H9 (cell line): Measurements from ENCODE around the gene PRKAR2A. TPM values are rescaled to one million over a fixed set of nuclear protein-coding genes. Genes with fewer than 3 reads are reported as not detected.
A peak's percentile ranks its signal among the peaks of the same experiment; 100 is the strongest.

Source experiments
- DNase-seq: peaks from one replicate; pipeline ENCODE4 v3.0.0-alpha.2; 2017
- H2AFZ ChIP-seq: one replicate; pipeline ENCODE4 v1.6.1; 2013; ENCODE audit warnings: mild to moderate bottlenecking, low read length, control low read depth, moderate library complexity
- H2AK5ac ChIP-seq: 2 replicates; pipeline ENCODE4 v1.6.1; 2013; ENCODE audit warnings: low read length, control low read depth, mixed read lengths; ENCODE audit not compliant: insufficient read length
- H2BK120ac ChIP-seq: one replicate; pipeline ENCODE4 v1.6.1; 2013; ENCODE audit warnings: low read depth, mild to moderate bottlenecking, low read length, control low read depth, inconsistent platforms; ENCODE audit not compliant: poor library complexity, severe bottlenecking
- H2BK12ac ChIP-seq: 2 replicates; pipeline ENCODE4 v1.6.1; 2013; ENCODE audit warnings: low read length, control low read depth, mixed read lengths, low read depth; ENCODE audit not compliant: insufficient read length
- H2BK15ac ChIP-seq: 2 replicates; pipeline ENCODE4 v1.6.1; 2013; ENCODE audit warnings: low read depth, low read length, control low read depth
- H2BK20ac ChIP-seq: one replicate; pipeline ENCODE4 v1.6.1; 2013; ENCODE audit warnings: low read depth, mild to moderate bottlenecking, low read length, control low read depth, inconsistent platforms; ENCODE audit not compliant: poor library complexity, severe bottlenecking
- H2BK5ac ChIP-seq: 2 replicates; pipeline ENCODE4 v1.6.1; 2013; ENCODE audit warnings: low read length, control low read depth, mixed read lengths; ENCODE audit not compliant: insufficient read length
- H3K14ac ChIP-seq: 2 replicates; pipeline ENCODE4 v1.6.1; 2013; ENCODE audit warnings: low read length, control low read depth; ENCODE audit not compliant: insufficient read depth
- H3K18ac ChIP-seq: 2 replicates; pipeline ENCODE4 v1.6.1; 2013; ENCODE audit warnings: low read depth, mild to moderate bottlenecking, mixed read lengths, low read length, control low read depth; ENCODE audit not compliant: insufficient read length
- H3K23ac ChIP-seq: 2 replicates; pipeline ENCODE4 v1.6.1; 2013; ENCODE audit warnings: low read length, control low read depth, mixed read lengths, low read depth; ENCODE audit not compliant: insufficient read length
- H3K23me2 ChIP-seq: 2 replicates; pipeline ENCODE4 v1.6.1; 2013; ENCODE audit warnings: low read depth, mild to moderate bottlenecking, mixed read lengths, low read length, control low read depth; ENCODE audit not compliant: insufficient read length, poor library complexity, severe bottlenecking
- H3K27ac ChIP-seq: 2 replicates; pipeline ENCODE4 v1.5.1; 2013; ENCODE audit warnings: low read length, control low read depth, mixed read lengths, low read depth; ENCODE audit not compliant: insufficient read length
- H3K27me3 ChIP-seq: 2 replicates; pipeline ENCODE4 v1.6.1; 2013; ENCODE audit warnings: low read length, control low read depth, inconsistent platforms; ENCODE audit not compliant: insufficient read depth
- H3K4ac ChIP-seq: 2 replicates; pipeline ENCODE4 v1.6.1; 2013; ENCODE audit warnings: low read depth, mild to moderate bottlenecking, control low read depth, inconsistent platforms, low read length, moderate library complexity
- H3K4me1 ChIP-seq: 2 replicates; pipeline ENCODE4 v1.6.1; 2013; ENCODE audit warnings: low read length, control low read depth, inconsistent platforms; ENCODE audit not compliant: insufficient read depth
- H3K4me2 ChIP-seq: 2 replicates; pipeline ENCODE4 v1.6.1; 2013; ENCODE audit warnings: low read length, control low read depth, mixed read lengths; ENCODE audit not compliant: insufficient read length, insufficient read depth
- H3K56ac ChIP-seq: 2 replicates; pipeline ENCODE4 v1.6.1; 2013; ENCODE audit warnings: low read depth, mild to moderate bottlenecking, mixed read lengths, low read length, control low read depth; ENCODE audit not compliant: insufficient read length
- H3K79me1 ChIP-seq: 2 replicates; pipeline ENCODE4 v1.6.1; 2013; ENCODE audit warnings: low read depth, mild to moderate bottlenecking, moderate library complexity, low read length, control low read depth, inconsistent platforms; ENCODE audit not compliant: insufficient read depth, poor library complexity, severe bottlenecking
- H3K79me2 ChIP-seq: 2 replicates; pipeline ENCODE4 v1.6.1; 2013; ENCODE audit warnings: low read length, control low read depth, inconsistent platforms; ENCODE audit not compliant: insufficient read depth
- H3K9ac ChIP-seq: 2 replicates; pipeline ENCODE4 v1.6.1; 2013; ENCODE audit warnings: low read length, control low read depth, mixed read lengths; ENCODE audit not compliant: insufficient read length; ENCODE audit errors: extremely low read depth
- H3K9me3 ChIP-seq: one replicate; pipeline ENCODE4 v1.6.1; 2013; ENCODE audit warnings: low read depth, low read length, inconsistent platforms; ENCODE audit not compliant: control insufficient read depth
- H3T11ph ChIP-seq: one replicate; pipeline ENCODE4 v1.6.1; 2013; ENCODE audit warnings: mild to moderate bottlenecking, low read length, control low read depth, inconsistent platforms
- H4K20me1 ChIP-seq: one replicate; pipeline ENCODE4 v1.6.1; 2013; ENCODE audit not compliant: control insufficient read depth, insufficient read length, insufficient read depth
- H4K5ac ChIP-seq: 2 replicates; pipeline ENCODE4 v1.6.1; 2013; ENCODE audit warnings: low read depth, mild to moderate bottlenecking, mixed read lengths, low read length, control low read depth; ENCODE audit not compliant: insufficient read length
- H4K8ac ChIP-seq: replicated peaks from 2 replicates; pipeline ENCODE4 v1.6.1; 2013; ENCODE audit warnings: low read length, control low read depth, mixed read lengths, low read depth; ENCODE audit not compliant: insufficient read length
- H4K91ac ChIP-seq: 2 replicates; pipeline ENCODE4 v1.6.1; 2013; ENCODE audit warnings: low read depth, mild to moderate bottlenecking, moderate library complexity, mixed read lengths, low read length, control low read depth; ENCODE audit not compliant: insufficient read length
- H3K27ac Mint-ChIP-seq, 3 experiments: 2 replicates in 2 of 3; 3 replicates in 1 of 3; pipeline ENCODE4 v1.8.0; 2020 to 2021; ENCODE audit warnings: mixed read lengths in 3 of 3, mild to moderate bottlenecking in 1 of 3, moderate library complexity in 1 of 3
- H3K27me3 Mint-ChIP-seq: 2 replicates; pipeline ENCODE4 v1.8.0; 2021; ENCODE audit warnings: low read depth, mild to moderate bottlenecking, moderate library complexity, mixed read lengths
- H3K36me3 Mint-ChIP-seq, 3 experiments: 2 replicates in 2 of 3; 3 replicates in 1 of 3; pipeline ENCODE4 v1.8.0; 2020 to 2021; ENCODE audit warnings: low read depth in 3 of 3, mixed read lengths in 3 of 3; ENCODE audit not compliant: insufficient read depth in 1 of 3
- H3K4me1 Mint-ChIP-seq, 2 experiments: 2 replicates each; pipeline ENCODE4 v1.8.0; 2020; ENCODE audit warnings: mixed read lengths in 2 of 2
- H3K4me3 Mint-ChIP-seq, 2 experiments: 2 replicates in 1 of 2; 3 replicates in 1 of 2; pipeline ENCODE4 v1.8.0; 2020 to 2021; ENCODE audit warnings: mild to moderate bottlenecking in 2 of 2, mixed read lengths in 2 of 2, moderate library complexity in 1 of 2
- H3K9me3 Mint-ChIP-seq, 2 experiments: 2 replicates in 1 of 2; 3 replicates in 1 of 2; pipeline ENCODE4 v1.8.0; 2020; ENCODE audit warnings: mild to moderate bottlenecking in 2 of 2, mixed read lengths in 2 of 2, moderate library complexity in 1 of 2
- WGBS: extraction: QIAGEN DNeasy Blood & Tissue Kit; methylation state at CpG from one replicate; pipeline ENCODE4 v1.1.7; 2013; ENCODE audit warnings: missing lambda C conversion rate, low lambda C conversion rate, mixed read lengths; ENCODE audit not compliant: insufficient read length; ENCODE audit errors: extremely low coverage; 5-methylcytosine and 5-hydroxymethylcytosine counted together
- total RNA-seq: library from RNA; stranded (reverse); gene quantifications from 2 replicates; pipeline ENCODE4 v1.2.1, GENCODE V29; 2021
- TF ChIP-seq, protein P1 (sequence below): fragments of 200-600 bp; sonication (generic); conservative IDR thresholded peaks from 3 replicates; pipeline ENCODE4 v1.8.0; 2021; ENCODE audit warnings: antibody characterized with exemption, mild to moderate bottlenecking

PRKAR2A gene
- total RNA-seq, 1 experiment from 2014 or later: 39.1 TPM

GRCh38 chr3:48698891-48699290, 148.8 kb downstream of the PRKAR2A start:
- Histone ChIP-seq H2BK15ac (no peak overlapping the region), H3K79me2 (peaks cover 38% of the 10 kb centered on the region; the same call in 1 of the 2 replicates), H3K4me1 (no peaks in the 10 kb centered on the region; the same call in 1 of the 2 replicates), H4K8ac (no peak overlapping the region), H3K27ac (no peak overlapping the region), H3K9me3 (no peaks in the 10 kb centered on the region), H4K20me1 (peaks cover 2% of the 10 kb centered on the region), H3K4me2 (no peak overlapping the region), H2BK20ac (no peak overlapping the region), H3K56ac (no peak overlapping the region), H3K27me3 (no peaks in the 10 kb centered on the region), H2BK12ac (no peak overlapping the region), H2BK5ac (no peak overlapping the region), H3K23me2 (no peaks in the 10 kb centered on the region), H4K5ac (no peak overlapping the region), H3K14ac (no peak overlapping the region), H3K23ac (no peak overlapping the region), H2BK120ac (no peak overlapping the region), H3K18ac (no peak overlapping the region), H2AK5ac (no peak overlapping the region), H2AFZ (no peak overlapping the region), H3T11ph (no peak overlapping the region), H3K4ac (no peak overlapping the region), H3K79me1 (peaks cover 10% of the 10 kb centered on the region), H4K91ac (no peak overlapping the region), H3K9ac (no peak overlapping the region)
- TF ChIP-seq, protein P1, sequence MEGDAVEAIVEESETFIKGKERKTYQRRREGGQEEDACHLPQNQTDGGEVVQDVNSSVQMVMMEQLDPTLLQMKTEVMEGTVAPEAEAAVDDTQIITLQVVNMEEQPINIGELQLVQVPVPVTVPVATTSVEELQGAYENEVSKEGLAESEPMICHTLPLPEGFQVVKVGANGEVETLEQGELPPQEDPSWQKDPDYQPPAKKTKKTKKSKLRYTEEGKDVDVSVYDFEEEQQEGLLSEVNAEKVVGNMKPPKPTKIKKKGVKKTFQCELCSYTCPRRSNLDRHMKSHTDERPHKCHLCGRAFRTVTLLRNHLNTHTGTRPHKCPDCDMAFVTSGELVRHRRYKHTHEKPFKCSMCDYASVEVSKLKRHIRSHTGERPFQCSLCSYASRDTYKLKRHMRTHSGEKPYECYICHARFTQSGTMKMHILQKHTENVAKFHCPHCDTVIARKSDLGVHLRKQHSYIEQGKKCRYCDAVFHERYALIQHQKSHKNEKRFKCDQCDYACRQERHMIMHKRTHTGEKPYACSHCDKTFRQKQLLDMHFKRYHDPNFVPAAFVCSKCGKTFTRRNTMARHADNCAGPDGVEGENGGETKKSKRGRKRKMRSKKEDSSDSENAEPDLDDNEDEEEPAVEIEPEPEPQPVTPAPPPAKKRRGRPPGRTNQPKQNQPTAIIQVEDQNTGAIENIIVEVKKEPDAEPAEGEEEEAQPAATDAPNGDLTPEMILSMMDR: no peak
- Mint-ChIP-seq H3K36me3 (peaks cover 38 to 59% (median 51%) of the 10 kb centered on the region in 3 experiments), H3K27ac (peak overlapping the region in 2 of 3 experiments; percentile 18 to 32; a peak in 1 of 7 replicates), H3K9me3 (no peaks in the 10 kb centered on the region), H3K4me3 (no peak overlapping the region), H3K4me1 (peaks cover 35 to 44% of the 10 kb centered on the region in 2 experiments), H3K27me3 (no peaks in the 10 kb centered on the region)
- no peak for DNase-seq
- WGBS: no CpG with 5 or more reads among the region's 8 CpGs
